Myocyte (in vitro differentiated cells): ENCODE data around the gene MED12L. TPM values are rescaled to one million over a fixed set of nuclear protein-coding genes. Genes with fewer than 3 reads are reported as not detected.

Source experiments
- total RNA-seq: library from RNA; depleted of rRNA; stranded (reverse); fragments of >200 nt; gene quantifications from 2 replicates; pipeline ENCODE4 v1.2.3, GENCODE V29; 2014

Gene MED12L
- total RNA-seq, 1 donor from 2014 or later, result not detected

Other genes starting within 250 kb of the MED12L start
- gene MINDY4B, start 180.2 kb upstream of the MED12L start, total RNA-seq, result not detected in 2 replicates
- gene CLRN1, start 112.9 kb upstream of the MED12L start, total RNA-seq, result not detected in 2 replicates
- not detected in 2 replicates for gene GPR171, start 117.6 kb downstream of the MED12L start, total RNA-seq
- not detected in 2 replicates for gene P2RY14, start 192.9 kb downstream of the MED12L start, total RNA-seq
- gene GPR87, start 231.2 kb downstream of the MED12L start, total RNA-seq, result not detected in 2 replicates
- gene P2RY13, start 243.9 kb downstream of the MED12L start, total RNA-seq, result not detected in 2 replicates